ENCODE results near the gene IL21R. TPM values are rescaled to one million over a fixed set of nuclear protein-coding genes. Genes with fewer than 3 reads are reported as not detected.

Gene IL21R
- total and polyA plus RNA-seq, 2 donors (not counting 1 experiment from before 2014, with no cell fraction given) = 28.5 to 32.1 TPM

GRCh38 chr16:27430923-27431484 lies 29.0 kb downstream of the IL21R start:
- POLR2A ChIA-PET = interaction anchor here (0.8 to 1.7 kb wide), 3 partner anchors 19 to 52 kb away, joined by 3 to 5 read pairs (median 3); no protein-coding TSS in a partner anchor
- no peak for TF ChIP-seq CTCF (IDR thresholded peaks at IDR 0.05)
- no peak for TF ChIP-seq EZH2 (IDR thresholded peaks at IDR 0.05; ENCODE audit: borderline replicate concordance, insufficient read depth, low read depth, low read length, poor library complexity, severe bottlenecking)
- H3K4me3 Mint-ChIP-seq = peak overlapping the region; percentile 52
- WGBS (ENCODE audit: insufficient coverage) = 9% methylated on average over 8 of the region's 10 CpGs
- Histone ChIP-seq H3K4me3 (ENCODE audit: control extremely low read depth in 1 of 5, extremely low read depth in 1 of 5, insufficient read depth in 1 of 5, low read depth in 2 of 5, low read length in 4 of 5) (no peak overlapping the region), H3K27ac (ENCODE audit: low read length in 2 of 2) (peak overlapping the region in 1 of 2 donors; percentile 44), H3K27me3 (replicated peaks in 1 of 4; ENCODE audit: control extremely low read depth in 1 of 4, control insufficient read depth in 3 of 4, insufficient read depth in 4 of 4, low read length in 3 of 4) (no peaks in the 10 kb centered on the region), H3K36me3 (replicated peaks in 1 of 2; ENCODE audit: control extremely low read depth in 1 of 2, control insufficient read depth in 1 of 2, extremely low read depth in 1 of 2, insufficient read depth in 2 of 2, low read length in 1 of 2) (peaks cover 0 to 54% of the 10 kb centered on the region in 2 experiments), H3K4me1 (ENCODE audit: control insufficient read depth in 2 of 2, insufficient read depth in 2 of 2, low read length in 2 of 2) (peaks cover 71 to 73% of the 10 kb centered on the region in 2 donors), H3K4me2 (replicated peaks; ENCODE audit: low read depth, low read length, poor library complexity, severe bottlenecking) (peak overlapping the region; percentile 27), H3K9me3 (ENCODE audit: control extremely low read depth in 1 of 3, control insufficient read depth in 2 of 3, insufficient read depth in 1 of 3, low read length in 2 of 3) (peaks cover 0 to 2% (median 0%) of the 10 kb centered on the region in 3 donors), H4K20me1 (ENCODE audit: control insufficient read depth, insufficient read depth, low read length, poor library complexity, severe bottlenecking) (peaks cover 83% of the 10 kb centered on the region), H3K79me2 (ENCODE audit: control insufficient read depth, insufficient read depth, low read length) (peaks cover 81% of the 10 kb centered on the region), H3K9ac (ENCODE audit: low read length) (no peak overlapping the region), H2AFZ (ENCODE audit: insufficient read depth, low read depth, low read length, poor library complexity, severe bottlenecking) (no peak overlapping the region)
- DNase-seq (peak; percentile 60), ATAC-seq (ENCODE audit: low read depth) (peak; percentile 25)
- peaks cover 4% of the 10 kb centered on the region for H3K27me3 Mint-ChIP-seq
- H3K4me1 Mint-ChIP-seq = peaks cover 67% of the 10 kb centered on the region
- CTCF ChIA-PET = interaction anchor here (0.9 to 3.0 kb wide), 6 partner anchors 14 to 63 kb away, joined by 3 to 11 read pairs (median 4); no protein-coding TSS in a partner anchor
- H3K9me3 Mint-ChIP-seq (ENCODE audit: insufficient read depth) = peaks cover 3% of the 10 kb centered on the region
- H3K27ac Mint-ChIP-seq = peak overlapping the region; percentile 70
- intact Hi-C loops (cut with micrococcal nuclease) = no loop called here
